ENCODE data around the gene PKNOX2.

Gene PKNOX2

GRCh38 chr11:125343718-125344131, 179.2 kb downstream of the PKNOX2 start:
- no peak for DNase-seq

DNA sequence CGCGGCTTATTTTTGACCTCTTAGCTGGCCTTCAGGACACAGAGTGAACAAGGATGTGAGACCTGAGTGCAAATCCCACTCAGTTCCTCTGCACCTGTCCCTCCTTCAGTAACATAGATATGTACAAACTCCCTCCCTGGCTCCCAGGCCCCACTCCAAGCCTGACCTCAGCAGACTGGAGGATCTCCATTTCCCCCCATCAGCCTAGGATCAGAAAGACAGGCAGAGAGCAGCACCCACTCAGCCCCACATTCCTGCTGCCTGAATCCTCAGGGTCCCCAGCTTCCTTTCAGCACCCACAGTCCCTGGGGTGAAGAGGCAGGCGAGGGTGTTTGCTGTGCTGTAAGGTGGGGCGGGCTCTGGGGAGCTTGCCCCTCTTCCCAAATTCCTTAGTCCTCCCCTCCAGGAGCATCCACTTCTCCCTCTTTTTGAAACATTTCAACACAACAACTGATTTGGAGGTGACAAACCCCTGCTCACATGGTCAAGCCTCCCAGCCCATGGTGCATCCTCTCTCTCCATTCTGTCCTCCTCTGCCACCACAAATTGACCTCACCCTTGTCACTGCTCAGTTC, 180.4 kb downstream of the PKNOX2 start:
- no peak for DNase-seq

DNA sequence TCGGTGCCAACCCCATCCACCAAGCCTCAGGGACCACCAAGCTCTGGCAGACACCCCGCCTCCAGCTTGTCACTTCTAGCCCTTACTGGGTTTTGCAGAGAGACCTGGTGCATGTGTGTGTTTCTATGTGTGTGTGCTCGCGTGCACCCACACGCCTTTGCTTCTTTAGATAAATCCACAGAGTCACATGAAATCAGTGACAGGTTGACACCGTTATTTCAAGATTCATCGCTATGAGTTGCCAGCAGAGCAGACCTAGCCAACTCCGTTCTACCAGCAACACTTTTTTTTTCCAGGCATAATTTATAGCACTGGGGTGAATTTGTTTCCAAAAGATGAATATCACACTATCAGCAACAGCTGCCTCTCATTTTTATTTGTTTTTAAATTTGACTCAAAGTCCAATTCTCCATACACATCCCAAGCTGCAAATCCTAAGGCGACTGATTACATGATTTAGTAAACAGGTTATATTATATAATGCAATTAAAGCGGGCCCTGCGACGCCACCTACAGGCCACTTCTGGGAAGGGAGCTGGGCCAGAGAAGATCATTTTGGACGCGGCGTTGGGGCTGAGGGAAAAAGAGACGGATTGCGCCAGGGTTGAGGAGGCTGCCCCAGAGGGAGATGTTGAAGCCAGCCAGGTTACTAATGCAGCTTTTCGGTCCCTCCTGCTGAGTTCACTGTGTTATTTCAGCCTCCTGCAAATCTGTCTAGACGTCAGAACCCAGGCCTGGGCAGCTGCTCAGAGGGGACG, 181.0 kb downstream of the PKNOX2 start:
- no peak for DNase-seq

DNA sequence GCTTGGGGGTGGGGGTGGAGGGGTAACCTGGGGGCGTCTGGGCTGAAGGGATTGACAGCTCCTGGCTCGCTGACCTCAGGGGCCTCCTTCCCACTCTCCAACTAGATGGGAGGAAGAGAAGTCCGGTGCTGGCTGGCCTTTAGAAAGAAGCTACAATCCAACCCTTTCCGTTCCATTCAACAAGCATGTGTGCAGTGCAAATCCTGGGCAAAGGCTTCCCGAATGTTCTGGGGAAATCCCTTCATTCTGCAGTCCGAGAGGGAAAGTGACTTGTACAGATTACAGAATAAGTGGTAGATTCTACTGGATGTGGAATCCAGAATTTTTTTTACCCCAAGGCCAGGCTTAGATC, 181.6 kb downstream of the PKNOX2 start:
- no peak for DNase-seq

DNA sequence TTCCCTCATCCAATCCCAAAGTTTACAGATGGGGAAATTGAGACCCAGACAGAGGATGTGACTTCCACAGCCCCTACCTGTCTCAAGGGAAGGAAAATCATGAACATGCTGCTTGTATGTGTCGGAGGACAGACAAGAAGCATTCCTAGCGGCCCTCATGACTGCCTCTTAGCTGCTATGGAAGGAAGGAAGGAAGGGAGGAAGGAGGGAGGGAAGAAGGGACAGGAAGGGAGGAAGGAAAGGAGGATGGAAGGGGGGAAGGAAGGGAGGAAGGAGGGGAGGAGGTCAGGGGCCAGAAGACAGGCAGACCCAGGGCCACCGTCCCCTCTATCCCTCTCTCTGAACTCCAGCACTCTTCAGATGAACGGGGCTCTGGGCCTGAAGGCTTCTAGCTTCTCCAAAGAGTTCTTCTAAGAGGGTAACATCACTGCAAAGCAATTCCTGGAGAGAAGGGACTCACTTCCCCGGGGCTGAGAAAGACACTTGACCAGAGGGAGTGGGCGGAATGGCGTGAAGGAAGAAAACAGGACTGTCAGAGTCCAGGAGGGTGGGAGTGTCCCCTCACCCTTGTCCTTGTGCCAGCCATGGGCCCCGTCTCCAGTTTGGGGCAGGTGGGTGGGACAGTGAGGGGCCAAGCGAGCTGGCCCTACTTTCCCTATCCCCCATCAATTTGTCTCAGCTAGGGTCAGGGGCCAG, 182.2 kb downstream of the PKNOX2 start:
- DNase-seq, result no peak

DNA sequence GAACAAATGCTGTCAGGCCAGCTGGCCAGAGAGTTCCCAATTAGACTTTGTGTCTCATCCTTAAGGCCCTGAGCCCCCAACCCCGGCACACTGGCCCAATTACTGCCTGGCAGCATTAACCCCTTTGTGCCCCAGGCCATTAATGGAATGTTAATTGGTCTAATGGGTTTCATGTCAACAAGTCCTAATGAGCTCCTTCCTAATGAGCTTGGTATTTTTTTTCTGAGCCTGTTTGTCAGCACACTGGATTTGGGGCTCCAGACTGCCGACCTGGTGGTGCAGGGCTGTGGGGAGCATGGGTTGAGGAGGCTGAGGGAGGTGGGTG, 182.7 kb downstream of the PKNOX2 start:
- DNase-seq, result no peak

- DNase-seq, result no peak
These were observed 183.6 kb downstream of the PKNOX2 start for GRCh38 chr11:125348141-125348651.

DNA sequence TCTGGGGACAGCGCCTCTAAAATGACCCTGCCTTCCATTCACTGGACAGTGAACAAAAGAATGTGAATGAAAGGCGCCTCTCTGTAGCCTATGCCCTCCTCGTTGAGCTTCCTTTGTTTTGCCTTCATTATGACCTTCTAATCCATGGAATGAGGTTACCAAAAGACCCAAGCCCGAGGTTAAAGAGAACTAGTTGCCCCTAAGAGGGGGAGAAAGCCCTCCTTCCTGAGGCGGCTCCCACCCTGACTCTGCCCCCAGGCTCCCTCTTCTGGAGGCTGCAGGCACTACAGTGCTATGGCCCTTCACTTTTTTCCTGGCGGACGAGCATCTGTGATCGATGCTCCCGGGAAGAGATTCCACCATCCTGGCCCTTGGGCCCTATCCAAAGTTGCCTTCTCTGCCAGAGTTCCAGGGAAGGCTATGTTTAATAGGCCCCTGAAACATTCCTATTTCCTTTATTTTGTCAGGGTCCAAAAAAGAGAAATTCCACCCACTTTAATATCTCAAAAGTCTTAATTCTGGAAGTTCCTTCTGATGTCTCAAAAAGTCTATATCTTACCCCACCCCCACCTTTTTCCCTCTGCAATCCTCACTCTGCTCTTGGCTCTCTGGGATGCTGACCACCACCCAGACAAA, 184.2 kb downstream of the PKNOX2 start:
- DNase-seq, result no peak

GRCh38 chr11:125350206-125351032, 185.9 kb downstream of the PKNOX2 start:
- no peak for DNase-seq

DNA sequence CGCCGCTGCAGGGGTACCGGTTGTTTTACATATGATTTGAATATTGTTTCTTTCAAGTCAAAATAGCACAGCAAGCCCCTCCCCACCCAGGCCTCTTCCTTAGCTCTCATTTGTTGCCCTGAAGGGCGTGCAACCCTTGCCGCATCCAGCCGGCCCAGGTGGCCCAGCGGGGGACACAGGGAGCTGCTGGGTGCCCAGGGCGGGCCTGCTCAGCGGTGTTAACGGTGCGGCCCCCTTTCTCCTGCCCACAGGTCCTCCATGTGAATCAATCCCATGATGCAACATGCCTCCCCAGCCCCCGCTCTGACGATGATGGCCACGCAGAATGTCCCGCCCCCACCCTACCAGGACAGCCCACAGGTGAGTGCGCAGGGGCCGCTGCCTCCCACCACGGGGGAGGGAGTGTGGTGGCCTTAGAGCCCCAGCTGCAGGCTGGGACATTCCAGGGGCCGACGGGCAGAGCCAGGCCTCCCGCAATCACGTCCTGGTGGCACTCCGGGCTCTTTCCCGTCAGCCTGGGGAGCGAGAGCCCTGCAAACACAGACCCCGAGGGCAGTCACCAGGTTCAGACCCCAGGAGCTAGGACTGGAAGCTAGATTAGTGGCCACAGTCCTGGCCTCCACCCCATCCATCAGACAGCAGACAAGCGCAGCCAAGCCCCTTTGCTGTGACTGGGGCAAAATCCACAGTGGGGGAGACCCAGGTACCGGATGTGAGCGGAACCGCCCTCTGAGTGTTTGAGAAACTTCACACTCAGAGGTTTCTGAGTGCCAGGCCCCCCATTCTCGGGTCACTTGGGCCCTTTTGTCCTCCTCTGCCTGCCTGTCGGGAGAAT, 186.7 kb downstream of the PKNOX2 start:
- no peak for DNase-seq

GRCh38 chr11:125351868-125352250, 187.3 kb downstream of the PKNOX2 start:
- no peak for DNase-seq

DNA sequence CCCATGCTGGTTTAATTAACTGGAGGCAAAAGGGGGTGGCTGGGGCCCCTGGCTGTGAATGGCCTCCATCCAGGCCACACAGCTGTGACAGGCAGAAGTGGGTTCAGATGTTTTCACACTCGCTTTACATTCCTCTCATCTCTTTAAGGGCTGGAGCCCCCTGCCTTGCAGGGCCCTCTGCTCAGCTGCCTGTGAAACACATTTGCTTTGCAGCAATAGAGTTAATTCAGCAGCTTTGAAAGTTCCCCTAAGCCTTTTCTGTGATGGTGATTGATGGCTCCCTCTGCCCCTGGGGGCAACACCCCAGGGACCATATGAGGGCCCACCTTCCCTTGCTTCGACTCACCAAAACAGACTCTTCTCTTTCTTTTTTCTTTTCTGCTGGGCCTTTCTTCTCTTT, 192.2 kb downstream of the PKNOX2 start:
- DNase-seq, result no peak

- DNase-seq, result no peak
These were observed 193.0 kb downstream of the PKNOX2 start for GRCh38 chr11:125357551-125357950.

- DNase-seq, result no peak
These were observed 193.8 kb downstream of the PKNOX2 start for GRCh38 chr11:125358254-125358840.

GRCh38 chr11:125359130-125359529, 194.6 kb downstream of the PKNOX2 start:
- DNase-seq, result no peak

- no peak for DNase-seq
These were observed 195.5 kb downstream of the PKNOX2 start for GRCh38 chr11:125360066-125360465.

- no peak for DNase-seq
These were observed 199.7 kb downstream of the PKNOX2 start for GRCh38 chr11:125364121-125364826.

- DNase-seq, result no peak
These were observed 200.8 kb downstream of the PKNOX2 start for GRCh38 chr11:125365196-125365931.

- DNase-seq, result no peak
These were observed 203.2 kb downstream of the PKNOX2 start for GRCh38 chr11:125367710-125368109.

DNA sequence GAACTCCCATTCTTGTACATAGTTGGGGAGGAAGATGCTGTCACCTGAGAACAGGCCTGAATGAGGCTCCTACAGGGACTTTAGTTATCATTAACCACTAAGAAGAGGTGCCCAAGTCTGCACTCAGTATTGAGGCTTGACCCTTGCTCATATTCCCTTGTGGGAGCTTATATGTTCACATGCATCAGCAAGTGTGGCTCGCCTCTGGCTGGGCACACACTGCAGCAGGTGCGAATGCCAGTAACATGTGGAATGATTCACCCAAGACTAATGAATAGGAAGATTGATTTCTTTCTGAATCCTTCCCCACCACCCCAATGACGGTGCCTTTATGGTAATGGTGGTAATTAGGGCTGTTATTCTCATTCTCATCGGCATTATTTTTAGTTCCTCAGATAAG, 204.2 kb downstream of the PKNOX2 start:
- DNase-seq, result no peak
